NCI-H345 (cell line): ENCODE measurements around the gene ABCB8.
"Not testable (repeated sequence)": the region's sequence is repeated elsewhere in the genome, so short reads cannot be mapped to it uniquely, and the experiment has no call there.

ENCODE experiments used
- DNase-seq: peaks from one replicate; lab custom pipeline; 2025; lab: John Stamatoyannopoulos, UW

ABCB8 gene

DNA sequence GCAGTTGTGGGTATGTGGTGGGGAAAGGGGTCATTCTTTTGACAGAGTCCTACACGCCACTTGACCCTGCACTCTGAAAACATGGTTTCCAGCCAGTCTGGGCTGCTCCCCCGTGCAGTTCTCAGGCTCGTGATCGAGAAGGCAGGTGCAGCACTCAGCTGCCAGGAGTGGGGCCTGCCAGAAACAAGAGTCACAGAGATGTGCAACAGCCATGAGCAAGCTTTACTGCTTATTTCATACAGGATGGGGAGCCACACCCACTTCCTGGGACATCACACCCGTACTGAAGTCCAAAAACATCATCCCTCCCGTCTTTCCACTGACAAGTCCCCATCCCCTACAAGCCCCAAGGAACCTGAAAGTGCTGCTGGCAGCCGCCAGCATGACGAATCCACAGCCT is 13.3 kb upstream of the ABCB8 start:
- no peak for DNase-seq

DNA sequence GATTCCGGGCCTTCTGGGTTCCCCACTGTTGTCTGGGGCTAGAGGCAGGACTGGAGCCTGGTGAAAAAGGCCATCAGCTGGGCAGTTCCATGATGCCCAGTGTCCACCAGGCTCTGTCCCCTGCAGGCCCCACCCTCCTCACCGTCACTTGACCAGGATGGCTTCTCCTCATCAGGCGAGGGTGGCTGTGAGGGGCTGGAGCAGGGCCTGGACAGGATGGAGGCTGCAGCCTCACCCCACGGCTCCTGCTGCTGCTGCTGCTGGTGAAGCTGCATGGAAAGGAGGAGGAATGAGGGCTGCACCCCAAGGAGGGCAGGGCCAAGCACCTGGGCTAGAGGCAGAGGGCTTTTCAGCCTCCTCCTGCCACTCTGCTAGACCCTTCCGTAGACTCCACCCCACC is 12.3 kb upstream of the ABCB8 start:
- no peak for DNase-seq

DNA sequence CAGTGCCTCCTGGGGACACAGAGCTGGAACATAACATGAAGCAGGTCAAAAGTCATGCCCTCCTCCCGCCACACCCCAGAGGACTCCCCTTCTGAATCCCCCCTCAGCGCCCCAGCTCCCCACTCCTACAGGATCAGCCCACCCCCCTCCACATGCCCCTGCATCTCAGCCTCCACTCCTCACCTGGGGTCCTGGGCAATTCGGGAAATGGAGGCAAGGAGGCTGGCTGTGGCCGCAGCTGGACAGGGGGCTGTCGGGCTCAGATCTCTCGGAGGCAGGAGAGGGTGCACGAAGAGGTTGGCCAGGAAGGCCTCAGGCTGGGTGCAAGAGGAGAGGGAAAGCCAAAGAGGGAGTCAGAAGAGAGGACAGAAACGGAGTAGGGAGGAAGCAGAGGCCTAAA is 11.7 kb upstream of the ABCB8 start:
- DNase-seq, result no peak

DNA sequence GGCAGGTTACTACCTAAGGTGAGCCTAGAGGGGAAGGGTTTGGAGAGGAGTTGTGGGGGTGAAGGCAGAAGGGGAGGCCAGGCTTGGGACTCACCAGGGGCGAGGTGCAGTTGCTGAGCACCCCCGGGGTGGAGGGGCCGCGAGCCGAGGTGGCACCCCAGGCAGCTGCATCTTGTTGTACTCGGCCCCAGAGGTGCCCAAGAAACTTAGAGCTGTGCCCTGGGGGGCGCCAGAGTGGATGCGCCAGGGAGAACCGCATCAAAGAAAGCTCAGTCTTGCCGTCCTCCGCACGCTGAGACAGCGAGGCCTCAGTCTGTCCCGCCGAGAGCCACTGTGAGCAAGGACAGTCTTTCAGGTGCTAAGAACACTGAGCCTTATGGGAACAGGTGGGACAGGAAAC is 11.3 kb upstream of the ABCB8 start:
- DNase-seq, result no peak

DNA sequence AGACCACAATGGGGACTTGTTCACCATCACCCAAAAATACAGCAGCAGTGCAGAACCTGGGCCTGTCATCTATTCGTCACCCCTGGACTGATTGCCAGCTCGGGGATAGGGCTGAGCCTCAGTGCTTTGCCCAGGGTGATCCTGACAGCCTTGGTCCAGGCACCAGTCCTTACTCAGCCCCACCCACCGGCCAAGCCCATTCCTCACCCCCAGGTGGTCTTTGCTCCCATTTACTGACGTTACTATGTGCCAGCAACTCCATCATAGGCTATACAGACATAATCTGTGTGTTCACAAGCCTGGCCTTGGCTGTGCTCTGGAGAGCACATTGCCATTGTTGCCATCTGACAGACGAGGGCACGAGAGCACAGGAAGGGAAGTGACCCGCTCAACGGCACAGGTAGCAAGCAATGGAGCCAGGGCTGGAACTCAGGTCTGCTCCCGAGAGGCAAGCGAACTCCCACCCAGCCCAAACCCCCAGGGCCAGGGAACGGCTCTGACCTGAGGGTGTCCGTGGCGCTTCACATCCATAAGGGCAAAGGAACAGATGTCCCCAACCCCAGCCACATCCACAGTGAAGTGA is 10.8 kb upstream of the ABCB8 start:
- no peak for DNase-seq

DNA sequence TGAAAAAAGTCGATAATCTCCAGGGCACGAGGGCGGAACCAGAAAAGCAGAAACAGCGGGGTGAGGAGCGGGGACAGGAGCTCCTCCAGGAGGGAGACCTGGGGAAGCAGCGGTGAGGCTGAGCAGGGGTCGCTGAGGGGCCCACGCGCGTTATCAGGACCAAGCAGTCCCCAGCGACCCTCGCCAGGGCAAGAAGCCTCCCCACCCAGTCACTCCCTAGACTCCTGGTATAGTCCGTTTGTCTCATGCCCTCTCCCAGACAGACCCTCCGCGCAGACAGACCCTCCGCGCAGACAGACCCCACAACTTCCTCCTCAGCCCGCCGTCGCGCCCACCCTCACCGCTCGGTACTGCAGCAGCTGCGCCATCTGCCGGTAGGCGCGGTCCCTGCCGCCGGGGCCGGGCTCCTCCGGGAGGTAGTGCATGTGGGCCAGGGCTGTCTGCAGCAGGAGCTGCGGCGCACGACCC is 10.3 kb upstream of the ABCB8 start:
- DNase-seq, result peak; percentile 49

DNA sequence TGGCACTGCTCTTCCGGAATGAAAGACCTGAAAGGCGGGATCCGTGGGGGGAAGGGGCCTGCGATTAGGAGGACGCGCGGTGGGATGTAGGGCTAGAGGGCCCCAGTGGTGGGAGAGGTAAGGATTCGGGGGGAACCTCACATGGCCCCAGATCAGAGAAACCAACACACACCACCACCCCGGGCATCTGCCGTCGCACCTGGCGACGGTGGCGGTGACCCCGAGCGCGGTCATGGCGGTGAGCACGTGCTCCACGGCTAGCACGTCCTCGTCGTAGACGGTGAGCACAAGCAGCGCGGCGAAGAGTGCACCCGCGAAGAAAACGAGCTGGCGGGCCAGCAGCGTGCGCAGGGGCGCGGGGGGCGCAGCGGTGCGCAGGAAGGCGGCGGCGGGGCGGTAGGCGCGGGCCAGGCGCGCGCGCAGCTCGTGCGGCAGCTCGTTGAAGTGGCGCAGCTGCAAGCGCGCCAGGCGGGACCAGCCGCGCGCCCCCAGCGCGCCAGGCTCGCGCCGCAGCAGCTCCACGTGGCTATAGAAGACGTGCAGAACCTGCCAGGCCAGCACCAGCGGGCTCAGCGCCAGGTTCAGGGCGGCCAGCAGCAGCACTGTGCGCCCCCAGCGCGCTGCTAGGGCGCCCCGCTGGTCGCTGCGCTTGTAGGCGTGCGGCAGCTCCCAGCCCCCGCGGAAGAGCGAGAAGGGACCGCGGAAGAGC is 9.7 kb upstream of the ABCB8 start:
- DNase-seq, result peak; percentile 57

DNA sequence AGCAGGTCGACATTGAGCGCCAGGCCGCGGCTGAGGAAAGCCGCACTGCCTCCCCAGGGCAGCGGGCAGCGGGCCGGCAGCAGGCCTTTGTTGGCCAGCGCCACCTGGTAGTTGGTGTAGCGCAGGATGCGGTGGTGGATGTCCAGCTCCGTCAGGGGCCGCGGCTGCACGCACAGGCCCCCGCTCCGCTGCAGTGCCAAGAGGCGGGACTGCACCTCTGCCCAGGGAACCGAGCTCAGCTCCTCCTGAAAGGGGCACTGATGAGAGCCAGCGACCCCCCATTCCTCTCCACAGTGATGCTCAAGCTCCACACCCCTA is 9.2 kb upstream of the ABCB8 start:
- no peak for DNase-seq

DNA sequence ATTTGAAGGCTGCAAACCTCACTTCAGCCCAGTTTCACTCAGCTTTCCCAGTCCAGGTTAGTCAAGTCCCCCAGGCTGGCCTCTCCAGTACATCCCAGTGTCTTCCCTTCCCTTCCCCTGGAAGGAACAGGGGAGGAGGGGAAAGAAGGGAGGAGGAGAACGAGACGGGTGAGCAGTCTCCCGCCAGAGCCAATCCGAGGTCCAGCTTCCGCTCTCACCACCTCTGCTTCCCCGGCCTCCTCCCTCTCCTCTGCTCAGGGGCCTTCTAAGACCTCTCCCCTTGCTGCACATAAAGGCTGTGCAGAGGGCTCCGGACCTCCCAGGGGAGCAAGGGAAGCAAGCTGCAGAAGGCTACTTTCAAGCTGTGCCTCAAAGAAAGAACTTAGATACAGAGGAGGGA is 8.0 kb upstream of the ABCB8 start:
- no peak for DNase-seq

DNA sequence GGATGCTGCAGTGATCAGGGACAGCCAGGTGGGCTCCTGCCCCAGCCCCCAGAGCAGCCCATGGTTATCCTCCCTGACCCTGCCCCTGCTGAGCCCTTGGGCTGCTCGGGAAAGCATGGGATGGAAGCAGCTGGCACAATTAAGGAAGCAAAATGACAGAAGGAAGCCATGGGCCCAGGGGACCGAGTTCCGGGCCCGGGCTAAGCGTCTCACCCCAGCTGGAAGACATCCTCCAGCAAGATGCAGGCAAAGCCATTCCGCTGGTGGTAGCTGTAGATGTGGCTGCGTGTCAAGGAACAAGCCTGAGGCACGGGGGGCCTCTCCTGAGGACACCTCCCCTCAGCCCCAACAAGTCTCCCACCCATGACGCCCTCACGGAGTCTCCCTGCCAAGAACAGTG is 5.0 kb upstream of the ABCB8 start:
- DNase-seq, result no peak

DNA sequence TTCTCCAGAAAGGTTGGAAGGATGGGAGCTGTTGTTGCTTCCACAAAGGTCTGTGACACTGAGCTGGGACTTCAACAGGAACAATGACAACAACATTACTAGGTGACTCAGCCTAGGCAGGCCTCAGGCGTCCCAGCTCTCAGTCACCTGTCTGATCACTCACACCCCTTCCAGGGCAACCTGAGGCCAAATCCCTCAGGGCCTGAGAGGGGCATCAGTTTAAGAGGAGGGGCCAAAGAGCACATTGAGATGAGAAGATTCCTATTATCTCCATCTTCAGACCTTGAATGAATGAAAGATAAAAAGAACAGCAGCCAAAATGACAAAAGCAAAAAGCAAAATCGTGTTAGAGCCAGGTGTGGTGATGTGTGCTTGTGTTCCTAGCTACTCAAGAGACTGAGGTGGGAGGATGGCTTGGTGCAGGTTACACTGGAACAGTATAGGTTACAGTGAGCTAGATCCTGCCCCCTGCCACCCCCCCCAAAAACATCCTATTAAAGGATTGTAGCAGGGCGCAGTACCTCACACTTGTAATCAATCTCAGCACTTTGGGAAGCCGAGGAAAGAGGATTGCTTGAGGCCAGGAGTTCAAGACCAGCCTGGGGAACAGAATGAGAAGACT is 3.7 kb upstream of the ABCB8 start, which contains the start of gene ATG9B:
TSS of gene ATG9B (minus strand) at position 60 of the 622 bp plus-strand sequence. CDS start 71 bp downstream, outside the sequence.
- no peak for DNase-seq

DNA sequence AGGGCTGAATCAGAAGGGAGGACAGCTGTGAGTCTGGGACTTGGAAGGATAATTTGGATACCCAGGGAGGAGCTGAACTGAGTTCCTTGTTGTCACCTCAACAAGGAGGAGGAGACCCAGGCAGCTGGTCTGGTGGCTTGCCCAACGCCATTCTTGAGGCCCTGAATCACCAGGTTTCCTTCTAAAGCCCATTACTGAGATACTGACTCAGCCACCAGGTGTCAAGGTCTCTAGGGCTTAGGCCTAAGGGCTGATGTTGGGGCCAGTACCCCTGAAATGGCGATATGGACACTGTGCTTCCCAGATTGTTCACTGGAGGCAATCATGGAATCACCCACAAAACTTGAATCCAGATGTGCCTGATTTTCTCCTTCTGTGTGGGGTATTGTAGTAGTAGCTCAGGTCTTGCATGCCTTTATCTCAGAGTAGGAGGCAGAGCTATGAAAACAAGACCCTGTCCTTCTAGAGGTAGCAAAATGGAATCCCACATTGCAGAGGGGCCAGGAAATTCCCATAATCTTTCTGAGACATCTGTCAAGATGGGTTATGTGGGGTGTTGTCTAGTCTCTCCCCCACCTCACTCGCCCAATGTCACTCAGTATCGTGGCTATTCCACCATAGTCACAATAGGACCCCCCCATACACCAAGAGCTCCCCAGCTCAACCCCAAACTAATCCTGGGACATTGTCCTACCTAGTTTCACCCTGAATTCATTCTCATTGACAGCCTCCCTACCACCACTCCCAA is 2.2 kb upstream of the ABCB8 start:
- no peak for DNase-seq

DNA sequence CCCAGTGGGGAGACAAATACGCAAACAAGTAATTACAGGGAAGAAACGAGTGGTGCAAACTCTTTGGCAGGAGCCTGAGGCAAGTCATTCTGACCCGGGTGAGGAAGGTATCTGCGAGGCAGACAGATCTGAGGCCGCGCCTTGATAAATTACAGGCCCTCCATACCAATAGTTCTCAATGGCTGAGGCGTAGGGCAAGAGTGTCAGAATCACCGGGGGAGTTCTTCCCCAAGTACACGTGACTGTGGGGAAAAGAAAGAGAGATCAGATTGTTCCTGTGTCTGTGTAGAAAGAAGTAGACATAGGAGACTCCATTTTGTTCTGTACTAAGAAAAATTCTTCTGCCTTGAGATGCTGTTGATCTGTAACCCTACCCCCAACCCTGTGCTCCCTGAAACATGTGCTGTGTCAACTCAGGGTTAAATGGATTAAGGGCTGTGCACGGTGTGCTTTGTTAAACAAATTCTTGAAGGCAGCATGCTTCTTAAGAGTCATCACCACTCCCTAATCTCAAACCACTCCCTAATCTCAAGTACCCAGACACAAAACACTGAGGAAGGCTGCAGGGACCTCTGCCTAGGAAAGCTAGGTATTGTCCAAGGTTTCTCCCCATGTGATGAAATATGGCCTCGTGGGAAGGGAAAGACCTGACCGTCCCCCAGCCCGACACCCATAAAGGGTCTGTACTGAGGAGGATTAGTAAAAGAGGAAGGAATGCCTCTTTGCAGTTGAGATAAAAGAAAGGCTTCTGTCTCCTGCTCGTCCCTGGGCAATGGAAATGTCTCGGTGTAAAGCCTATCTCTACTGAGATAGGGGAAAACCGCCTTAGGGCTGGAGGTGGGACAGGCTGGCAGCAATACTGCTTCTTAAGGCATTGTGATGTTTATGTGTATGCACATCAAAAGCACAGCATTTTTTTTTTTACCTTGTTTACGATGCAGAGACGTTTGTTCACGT is 1.2 kb upstream of the ABCB8 start:
- not testable (repeated sequence) for DNase-seq

DNA sequence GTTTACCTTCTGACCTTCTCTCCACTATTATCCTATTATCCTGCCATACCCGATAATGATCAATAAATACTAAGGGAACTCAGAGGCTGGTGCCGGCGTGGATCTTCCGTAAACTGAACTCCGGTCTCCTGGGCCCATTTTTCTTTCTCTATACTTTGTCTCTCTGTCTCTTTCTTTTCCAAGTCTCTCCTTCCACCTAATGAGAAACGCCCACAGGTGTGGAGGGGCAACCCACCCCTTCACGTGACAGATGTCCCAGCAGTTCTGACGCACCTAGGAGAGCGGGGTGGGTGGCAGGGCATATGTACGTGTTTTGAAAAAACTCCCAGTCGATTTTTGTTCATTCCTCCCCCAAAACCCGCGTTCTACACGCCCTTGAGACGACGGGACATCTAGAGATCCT is 521 bp upstream of the ABCB8 start:
- not testable (repeated sequence) for DNase-seq

DNA sequence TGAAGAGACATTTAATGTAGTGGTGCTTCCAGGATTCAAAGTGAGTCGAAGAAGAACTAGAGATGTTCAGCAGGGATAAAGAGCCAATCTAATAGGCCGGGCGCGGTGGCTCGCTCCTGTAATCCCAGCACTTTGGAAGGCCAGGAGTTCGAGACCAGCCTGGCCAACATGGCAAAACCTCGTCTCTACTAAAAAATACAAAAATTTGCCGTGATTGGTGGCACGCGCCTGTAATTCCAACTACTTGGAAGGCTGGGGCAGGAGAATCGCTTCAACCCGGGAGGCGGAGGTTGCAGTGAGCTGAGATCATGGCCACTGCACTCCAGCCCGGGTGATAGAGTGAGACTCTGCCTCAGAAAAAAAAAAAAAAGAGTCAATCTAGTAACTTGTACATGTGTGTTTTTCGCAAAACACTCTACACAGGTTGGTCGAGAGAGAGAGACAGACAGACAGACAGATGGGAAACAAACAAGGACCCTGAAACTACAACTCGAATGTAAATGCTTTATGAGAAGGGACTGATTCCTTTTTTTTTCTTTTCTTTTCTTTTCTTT is 775 bp downstream of the ABCB8 start:
- no peak for DNase-seq

DNA sequence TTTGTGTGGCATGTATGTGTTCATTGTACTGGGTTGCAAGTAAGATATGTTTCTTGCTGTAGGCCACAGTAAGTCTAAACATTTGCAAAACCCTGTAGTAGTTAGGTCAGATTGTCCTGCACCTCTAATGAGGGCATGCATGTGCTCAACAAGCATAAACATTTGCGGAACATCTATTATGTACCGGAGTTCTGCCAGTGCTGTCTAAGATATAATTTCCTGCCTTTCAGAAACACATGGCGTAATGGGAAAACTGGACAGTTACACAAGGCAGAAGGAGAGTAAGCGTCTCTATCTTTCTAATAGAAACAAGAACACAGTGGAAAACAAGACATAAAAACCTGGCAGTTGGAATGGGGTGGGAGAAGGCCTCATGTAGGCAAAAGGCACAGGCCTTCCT is 2.8 kb downstream of the ABCB8 start:
- no peak for DNase-seq

DNA sequence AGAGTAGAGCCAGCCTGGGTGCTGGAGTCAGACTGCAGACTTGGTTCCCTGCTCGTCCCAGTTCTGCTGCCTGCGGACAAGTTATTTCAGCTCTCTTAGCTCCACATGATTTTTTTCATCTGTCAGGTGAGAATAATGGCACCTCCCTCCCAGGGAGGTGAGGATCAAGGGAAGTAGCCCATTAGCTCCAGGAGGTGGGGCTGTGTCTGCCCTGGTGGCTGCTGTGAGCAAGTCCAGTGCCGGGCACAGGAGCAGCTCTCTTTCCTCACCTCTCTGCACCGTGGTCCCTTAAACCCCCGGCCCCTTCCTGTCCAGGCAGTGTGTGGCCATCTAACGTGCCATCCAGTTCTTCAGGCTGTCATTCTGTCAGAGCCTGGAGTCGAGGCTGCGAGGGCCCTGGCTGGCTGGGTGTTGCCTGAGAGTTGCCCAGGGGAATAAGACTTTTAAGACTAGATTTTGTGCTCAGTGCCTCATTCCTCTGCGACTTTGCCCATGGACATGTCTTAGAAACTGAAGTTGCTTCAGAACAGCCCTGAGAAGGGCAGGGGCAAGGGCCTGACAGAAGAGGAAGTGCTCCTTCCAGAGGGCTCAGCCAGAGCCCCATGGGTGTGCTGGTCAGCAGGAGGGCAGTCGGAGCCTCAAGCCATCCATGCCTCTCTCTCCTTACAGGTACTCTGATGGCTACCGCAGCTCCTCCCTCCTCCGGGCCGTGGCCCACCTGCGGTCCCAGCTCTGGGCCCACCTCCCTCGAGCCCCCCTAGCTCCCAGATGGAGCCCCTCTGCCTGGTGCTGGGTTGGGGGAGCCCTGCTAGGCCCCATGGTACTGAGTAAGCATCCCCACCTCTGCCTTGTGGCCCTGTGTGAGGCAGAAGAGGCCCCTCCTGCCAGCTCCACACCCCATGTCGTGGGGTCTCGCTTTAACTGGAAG is 5.0 kb downstream of the ABCB8 start:
- no peak for DNase-seq

DNA sequence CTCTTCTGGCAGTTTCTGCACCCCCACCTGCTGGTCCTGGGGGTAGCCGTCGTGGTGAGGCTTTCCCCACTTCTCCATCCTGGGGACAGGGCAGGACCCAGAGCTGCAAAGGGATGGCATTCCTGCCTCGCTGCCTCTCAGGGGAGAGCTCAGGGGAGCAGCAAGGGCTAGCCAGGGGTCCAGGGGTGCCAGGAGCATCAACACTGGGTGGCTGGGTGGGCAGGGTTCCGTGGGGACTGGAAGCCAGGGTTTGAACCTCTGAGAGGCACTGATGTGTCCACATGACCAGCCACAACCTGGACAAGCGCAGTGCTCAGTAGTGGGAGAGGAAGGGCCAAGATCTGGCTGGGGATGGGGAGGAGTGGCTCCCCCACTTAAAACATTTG is 5.6 kb downstream of the ABCB8 start:
- no peak for DNase-seq

DNA sequence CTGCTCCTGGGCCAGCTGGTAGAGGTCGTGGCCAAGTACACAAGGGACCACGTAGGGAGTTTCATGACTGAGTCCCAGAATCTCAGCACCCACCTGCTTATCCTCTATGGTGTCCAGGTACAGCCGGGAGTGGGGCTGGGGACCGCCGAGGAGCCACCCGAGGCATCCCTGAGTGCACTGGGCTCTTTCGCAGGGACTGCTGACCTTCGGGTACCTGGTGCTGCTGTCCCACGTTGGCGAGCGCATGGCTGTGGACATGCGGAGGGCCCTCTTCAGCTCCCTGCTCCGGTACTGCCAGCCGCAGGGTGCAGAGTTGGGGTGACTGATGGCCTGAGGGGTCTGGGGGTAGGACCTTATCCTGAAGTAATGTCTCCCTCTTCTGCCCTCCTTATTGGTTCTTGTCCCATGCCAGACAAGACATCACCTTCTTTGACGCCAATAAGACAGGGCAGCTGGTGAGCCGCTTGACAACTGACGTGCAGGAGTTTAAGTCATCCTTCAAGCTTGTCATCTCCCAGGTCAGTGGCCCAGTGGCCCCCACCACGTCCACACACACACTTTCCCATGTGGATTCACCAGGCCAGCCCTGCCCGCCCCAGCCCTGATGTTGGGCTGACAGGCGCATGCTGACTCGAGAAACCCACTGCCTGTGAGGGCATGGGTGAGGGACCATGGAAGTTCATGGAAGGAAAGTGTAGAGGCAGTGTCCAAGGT is 6.2 kb downstream of the ABCB8 start:
- DNase-seq, result no peak
